ENCODE data around the gene TMEM60. TPM values are rescaled to one million over a fixed set of nuclear protein-coding genes. Genes with fewer than 3 reads are reported as not detected.

The TMEM60 gene
- total and polyA plus RNA-seq, 4 donors: 4.9 to 16.7 (median 9.8) TPM

DNA sequence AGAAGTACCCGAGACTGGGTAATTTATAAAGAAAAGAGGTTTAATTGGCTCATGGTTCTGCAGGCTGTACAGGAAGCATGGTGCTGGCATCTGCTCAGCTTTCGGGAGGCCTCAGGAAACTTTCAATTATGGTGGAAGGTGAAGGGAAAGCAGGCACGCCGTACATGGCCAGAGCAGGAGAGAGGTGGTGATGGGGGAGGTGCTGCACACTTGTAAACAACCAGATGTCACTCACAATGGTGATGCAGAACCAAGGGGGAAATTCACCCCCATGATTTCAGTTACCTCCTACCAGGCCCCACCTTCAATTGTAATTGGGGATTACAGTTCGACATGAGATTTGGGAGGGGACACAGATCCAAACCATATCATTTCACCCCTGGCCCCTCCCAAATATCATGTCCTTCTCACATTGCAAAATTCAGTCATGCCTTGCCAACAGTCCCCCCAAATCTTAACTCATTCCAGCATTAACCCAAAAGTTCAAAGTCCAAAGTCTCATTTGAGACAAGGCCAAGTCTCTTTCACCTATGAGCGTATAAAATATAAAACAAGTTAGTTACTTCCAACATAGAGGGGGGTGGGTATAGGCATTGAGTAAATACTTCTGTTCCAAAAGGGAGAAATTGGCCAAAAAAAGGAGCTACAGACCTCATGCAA, 51.9 kb downstream of the TMEM60 start (continued):
- TF ChIP-seq, protein P1, sequence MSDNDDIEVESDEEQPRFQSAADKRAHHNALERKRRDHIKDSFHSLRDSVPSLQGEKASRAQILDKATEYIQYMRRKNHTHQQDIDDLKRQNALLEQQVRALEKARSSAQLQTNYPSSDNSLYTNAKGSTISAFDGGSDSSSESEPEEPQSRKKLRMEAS (IDR thresholded peaks at IDR 0.05): peak; percentile 14

DNA sequence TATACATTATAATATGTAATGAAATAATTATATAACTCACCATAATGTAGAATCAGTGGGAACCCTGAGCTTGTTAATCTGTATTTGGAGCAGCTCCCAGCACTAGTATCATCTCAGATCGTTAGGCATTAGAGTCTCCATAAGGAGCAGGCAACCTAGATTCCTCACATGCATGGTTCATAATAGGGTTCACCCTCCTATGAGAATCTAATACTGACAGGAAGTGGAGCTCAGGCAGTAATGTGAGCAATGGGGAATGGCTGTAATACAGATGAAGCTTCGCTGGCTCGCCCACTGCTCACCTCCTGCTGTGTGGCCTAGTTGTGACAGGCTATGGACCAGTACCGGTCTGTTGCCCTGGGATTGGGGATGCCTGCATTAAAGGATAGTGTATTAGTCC, 52.5 kb downstream of the TMEM60 start:
- H3K4me3 ChIP-seq (ENCODE audit: low read depth in 1 of 3, low read length in 3 of 3): no peak overlapping the region
- H3K27ac ChIP-seq (ENCODE audit: low read depth in 1 of 2, low read length in 2 of 2): no peak overlapping the region
- no peak overlapping the region for H3K9ac ChIP-seq (ENCODE audit: low read depth in 1 of 2, low read length in 2 of 2)
- no peaks in the 10 kb centered on the region for H3K27me3 ChIP-seq (ENCODE audit: control insufficient read depth in 4 of 4, insufficient read depth in 4 of 4, low read length in 3 of 4)
- no peak for DNase-seq (ENCODE audit: low spot score)
- H3K9me3 ChIP-seq (ENCODE audit: control insufficient read depth in 4 of 4, low read length in 3 of 4): no peaks in the 10 kb centered on the region
- TF ChIP-seq YY1 (IDR thresholded peaks at IDR 0.05) (no peak), FOXA2 (IDR thresholded peaks at IDR 0.05) (no peak), HNF4A (conservative IDR thresholded peaks at IDR 0.05) (no peak), RAD21 (IDR thresholded peaks at IDR 0.05) (no peak), GABPA (IDR thresholded peaks at IDR 0.05 in 1 of 2, conservative IDR thresholded peaks at IDR 0.05 in 1 of 2) (no peak), EGR1 (IDR thresholded peaks at IDR 0.05; ENCODE audit: low read depth in 2 of 2) (no peak)
- TF ChIP-seq, protein P2, sequence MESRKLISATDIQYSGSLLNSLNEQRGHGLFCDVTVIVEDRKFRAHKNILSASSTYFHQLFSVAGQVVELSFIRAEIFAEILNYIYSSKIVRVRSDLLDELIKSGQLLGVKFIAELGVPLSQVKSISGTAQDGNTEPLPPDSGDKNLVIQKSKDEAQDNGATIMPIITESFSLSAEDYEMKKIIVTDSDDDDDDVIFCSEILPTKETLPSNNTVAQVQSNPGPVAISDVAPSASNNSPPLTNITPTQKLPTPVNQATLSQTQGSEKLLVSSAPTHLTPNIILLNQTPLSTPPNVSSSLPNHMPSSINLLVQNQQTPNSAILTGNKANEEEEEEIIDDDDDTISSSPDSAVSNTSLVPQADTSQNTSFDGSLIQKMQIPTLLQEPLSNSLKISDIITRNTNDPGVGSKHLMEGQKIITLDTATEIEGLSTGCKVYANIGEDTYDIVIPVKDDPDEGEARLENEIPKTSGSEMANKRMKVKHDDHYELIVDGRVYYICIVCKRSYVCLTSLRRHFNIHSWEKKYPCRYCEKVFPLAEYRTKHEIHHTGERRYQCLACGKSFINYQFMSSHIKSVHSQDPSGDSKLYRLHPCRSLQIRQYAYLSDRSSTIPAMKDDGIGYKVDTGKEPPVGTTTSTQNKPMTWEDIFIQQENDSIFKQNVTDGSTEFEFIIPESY (IDR thresholded peaks at IDR 0.05): no peak
- TF ChIP-seq, protein P3, sequence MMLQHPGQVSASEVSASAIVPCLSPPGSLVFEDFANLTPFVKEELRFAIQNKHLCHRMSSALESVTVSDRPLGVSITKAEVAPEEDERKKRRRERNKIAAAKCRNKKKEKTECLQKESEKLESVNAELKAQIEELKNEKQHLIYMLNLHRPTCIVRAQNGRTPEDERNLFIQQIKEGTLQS (IDR thresholded peaks at IDR 0.05): no peak
- H3K36me3 ChIP-seq (ENCODE audit: control insufficient read depth in 4 of 4, insufficient read depth in 3 of 4, low read depth in 1 of 4, low read length in 3 of 4): peaks cover 0 to 3% (median 2%) of the 10 kb centered on the region in 4 donors
- peaks cover 6 to 18% (median 12%) of the 10 kb centered on the region in 4 donors for H3K4me1 ChIP-seq (ENCODE audit: control insufficient read depth in 4 of 4, insufficient read depth in 4 of 4, low read length in 3 of 4)
- 96% methylated on average over 4 of the region's 4 CpGs for WGBS

Other genes with a start within 250 kb of the TMEM60 start
- gene RSBN1L, start 102.0 kb downstream of the TMEM60 start, total RNA-seq: 10 to 100 TPM; 11.6 to 23.4 TPM
- 1 to 10 TPM; 3.3 to 4.1 TPM for gene RSBN1L, start 102.0 kb downstream of the TMEM60 start, polyA plus RNA-seq
- 1 to 10 TPM; 6.2 to 7.3 TPM for gene PHTF2, start 339 bp upstream of the TMEM60 start, total RNA-seq
- 1 to 10 TPM; 2.2 to 3.1 TPM for gene PHTF2, start 339 bp upstream of the TMEM60 start, polyA plus RNA-seq